IPS-18c (cell line): ENCODE results near the gene ZSWIM3.
"Not testable (repeated sequence)": the region's sequence is repeated elsewhere in the genome, so short reads cannot be mapped to it uniquely, and the experiment has no call there.

Source experiments
- H3K4me3 ChIP-seq: 2 replicates; pipeline ENCODE4 v1.7.0; 2013; ENCODE audit warnings: low read depth, mild to moderate bottlenecking, low read length, moderate library complexity; ENCODE audit not compliant: insufficient read depth
- H3K9me3 ChIP-seq: one replicate; pipeline ENCODE4 v1.6.1; 2013; ENCODE audit warnings: mild to moderate bottlenecking, low read length, moderate library complexity; ENCODE audit not compliant: control insufficient read depth, insufficient read depth

ZSWIM3 gene

DNA sequence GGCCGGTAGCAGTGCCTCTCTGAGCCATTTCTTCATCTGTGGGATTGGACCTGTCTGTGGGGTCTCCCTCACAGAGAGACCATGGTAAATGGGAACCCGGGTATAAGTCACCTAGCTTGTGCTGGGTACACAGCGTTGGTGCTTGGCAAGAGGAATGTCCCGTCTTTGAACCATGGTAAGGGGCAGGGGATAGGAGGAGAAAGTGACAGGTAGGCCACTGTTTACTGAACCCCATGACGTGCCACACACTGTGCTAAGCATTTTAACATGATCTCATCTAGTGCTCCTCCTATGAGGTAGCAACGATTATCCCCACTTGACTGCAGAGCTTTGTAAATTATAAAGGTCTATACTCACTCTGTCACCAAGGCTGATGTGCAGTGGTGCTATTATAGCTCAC, 29.7 kb upstream of the ZSWIM3 start:
- H3K4me3 ChIP-seq, result no peak overlapping the region
- no peaks in the 10 kb centered on the region for H3K9me3 ChIP-seq

DNA sequence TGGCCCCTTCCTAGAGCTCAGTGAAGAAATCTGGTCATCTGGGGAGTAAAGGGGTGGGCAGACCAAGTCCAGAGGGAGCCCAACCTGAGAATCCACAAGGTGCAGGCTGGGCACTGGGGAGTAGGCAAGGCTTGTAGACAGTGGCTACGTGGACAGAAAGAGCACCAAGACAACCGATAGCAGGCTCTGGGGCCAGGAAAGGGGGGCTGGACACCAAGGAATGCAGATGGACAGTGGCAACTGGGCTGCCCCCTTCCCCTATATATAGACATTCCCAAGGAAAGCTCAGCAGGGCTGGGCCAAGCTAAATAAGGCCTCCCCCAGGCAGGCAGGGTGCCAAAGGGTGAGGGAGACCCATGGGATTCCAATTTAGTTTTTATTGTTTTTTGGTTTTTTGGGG, 28.8 kb upstream of the ZSWIM3 start:
- H3K4me3 ChIP-seq, result no peak overlapping the region
- no peaks in the 10 kb centered on the region for H3K9me3 ChIP-seq

DNA sequence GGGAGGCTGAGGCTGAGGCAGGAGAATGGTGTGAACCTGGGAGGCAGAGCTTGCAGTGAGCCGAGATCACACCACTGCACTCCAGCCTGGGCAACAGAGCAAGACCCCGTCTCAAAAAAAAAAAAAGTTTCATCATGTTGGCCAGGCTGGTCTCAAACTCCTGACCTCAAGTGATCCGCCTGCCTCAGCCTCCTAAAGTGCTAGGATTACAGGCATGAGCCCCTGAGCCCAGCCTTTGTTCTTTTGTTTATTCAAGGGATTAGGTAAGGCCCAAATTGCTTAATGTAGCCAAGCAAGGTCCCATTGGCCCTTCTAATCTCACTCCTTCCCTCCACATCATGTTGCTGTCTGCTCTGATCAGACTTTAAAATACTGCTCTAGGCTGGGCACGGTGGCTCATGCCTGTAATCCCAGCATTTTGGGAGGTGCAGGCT, 27.7 kb upstream of the ZSWIM3 start:
- H3K9me3 ChIP-seq, H3K4me3 ChIP-seq: not testable (repeated sequence)

DNA sequence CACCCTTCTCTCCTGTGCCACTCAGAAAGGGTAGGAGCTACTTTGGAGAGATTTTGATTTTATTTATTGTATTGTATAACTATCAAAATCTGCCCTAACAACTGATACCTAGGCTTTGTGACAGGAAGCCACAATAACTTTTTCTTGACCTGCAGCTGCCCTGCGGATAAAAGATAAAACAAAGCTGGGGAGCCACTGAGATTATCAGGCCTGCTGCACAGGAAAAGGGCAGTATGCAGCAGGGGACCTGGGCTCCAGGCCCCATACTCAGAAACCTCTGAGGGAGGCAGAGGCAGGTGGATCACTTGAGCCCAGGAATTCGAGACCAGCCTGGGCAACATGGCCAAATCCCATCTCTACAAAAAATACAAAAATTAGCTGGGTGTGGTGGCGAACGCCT, 24.8 kb upstream of the ZSWIM3 start:
- Histone ChIP-seq H3K4me3 (no peak overlapping the region), H3K9me3 (no peaks in the 10 kb centered on the region)

DNA sequence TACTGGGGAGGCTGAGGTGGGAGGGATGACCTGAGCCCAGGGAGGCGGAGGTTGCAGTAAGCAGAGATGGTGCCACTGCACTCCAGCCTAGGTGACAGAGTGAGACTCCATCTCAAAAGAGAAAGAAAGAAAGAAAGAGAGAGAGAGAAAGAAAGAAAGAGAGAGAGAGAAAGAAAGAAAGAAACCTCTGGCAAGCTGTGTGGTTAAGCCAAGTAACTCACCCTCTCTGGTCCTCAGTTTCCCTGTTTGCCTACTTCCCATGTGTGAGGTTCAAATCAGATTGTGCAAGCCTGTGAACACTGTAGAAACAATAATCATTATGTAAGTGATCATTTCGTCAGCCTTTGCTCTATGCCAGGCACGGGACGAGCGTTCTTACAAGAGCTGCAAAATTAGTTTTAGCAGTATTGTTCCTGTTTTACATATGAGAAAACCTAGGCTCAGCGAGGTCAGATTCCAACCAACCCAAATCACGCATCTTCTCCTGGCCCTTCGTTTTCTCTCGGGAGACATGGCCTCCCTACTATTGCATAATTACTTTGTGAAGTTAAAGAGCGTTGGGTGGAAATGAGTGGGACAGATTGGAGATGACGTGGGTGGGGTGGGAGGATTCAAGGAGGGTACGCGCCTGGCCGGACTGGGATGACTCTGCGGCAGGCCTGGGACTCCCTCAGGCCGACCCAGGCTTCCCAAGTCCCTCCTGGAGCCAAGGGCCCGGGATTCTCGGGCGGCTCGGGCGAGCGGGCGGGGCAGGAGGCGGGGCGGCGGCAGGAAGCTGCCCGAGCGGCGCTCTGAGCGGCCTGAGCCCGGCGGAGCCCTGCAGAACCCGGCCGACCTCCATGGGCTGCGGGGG, 24.2 kb upstream of the ZSWIM3 start, which contains the start of gene SNX21:
Gene SNX21 (plus strand): TSS at position 770 of the 853 bp plus-strand sequence. CDS start 121 bp downstream, outside the sequence.
- H3K4me3 ChIP-seq, result peak within 1 kb of the TSS; percentile 81

DNA sequence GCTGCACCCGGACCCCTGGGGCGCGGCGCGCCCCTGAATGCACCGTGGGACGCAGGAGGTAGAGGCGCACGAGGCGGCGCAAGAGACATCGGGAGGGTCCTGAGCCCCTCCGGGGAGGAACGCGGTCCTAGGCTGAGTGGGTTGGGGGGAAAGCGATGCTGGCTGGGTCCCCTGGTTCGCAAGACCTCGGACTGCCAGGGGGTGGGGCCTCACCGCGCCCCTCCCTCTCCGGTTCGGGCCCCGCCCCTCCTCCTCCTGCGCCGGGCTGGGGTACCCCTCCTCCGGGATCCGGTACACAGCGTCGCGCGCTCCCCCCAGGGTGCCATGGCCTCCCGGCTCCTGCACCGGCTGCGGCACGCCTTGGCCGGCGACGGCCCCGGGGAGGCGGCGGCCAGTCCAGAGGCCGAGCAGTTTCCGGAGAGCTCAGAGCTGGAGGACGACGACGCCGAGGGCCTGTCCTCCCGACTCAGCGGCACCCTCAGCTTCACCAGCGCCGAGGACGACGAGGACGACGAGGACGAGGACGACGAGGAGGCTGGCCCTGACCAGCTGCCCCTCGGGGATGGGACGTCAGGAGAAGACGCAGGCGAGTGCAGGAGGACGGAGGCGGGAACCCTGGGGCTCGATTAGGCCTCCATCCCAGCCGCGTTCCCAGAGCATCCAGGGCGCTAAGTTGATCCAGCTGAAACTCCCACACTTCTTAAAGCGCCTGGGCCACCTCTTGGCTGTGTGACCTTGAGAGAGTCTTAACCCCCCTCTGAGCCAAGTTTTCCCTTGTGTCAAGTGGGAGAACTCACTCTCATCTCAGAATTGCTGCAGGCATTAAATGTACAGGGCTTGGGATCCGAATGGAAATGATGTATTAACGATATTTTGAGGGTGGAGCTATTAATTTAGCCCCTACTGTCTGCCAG, 23.3 kb upstream of the ZSWIM3 start:
- Histone ChIP-seq H3K9me3 (no peaks in the 10 kb centered on the region), H3K4me3 (peak overlapping the region; percentile 81)

More for the DNA sequence above, 24.2 kb upstream of the ZSWIM3 start, which contains the start of gene SNX21:
- no peaks in the 10 kb centered on the region for H3K9me3 ChIP-seq

DNA sequence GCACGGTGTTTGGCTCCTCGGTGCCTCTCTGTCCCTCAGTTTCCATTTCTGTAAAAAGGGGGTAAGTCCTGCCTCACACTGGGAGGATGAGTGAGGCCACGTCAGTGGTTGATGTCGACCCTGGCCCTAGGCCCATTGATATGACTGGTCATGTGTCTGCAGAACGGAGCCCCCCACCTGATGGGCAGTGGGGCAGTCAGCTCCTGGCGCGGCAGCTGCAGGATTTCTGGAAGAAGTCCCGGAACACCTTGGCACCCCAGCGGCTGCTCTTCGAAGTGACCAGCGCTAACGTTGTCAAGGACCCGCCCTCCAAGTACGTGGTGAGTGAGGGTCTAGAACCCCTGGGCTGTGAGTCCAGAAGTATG, 22.6 kb upstream of the ZSWIM3 start:
- peak overlapping the region; percentile 81; the same call in 1 of the 2 replicates for H3K4me3 ChIP-seq

DNA sequence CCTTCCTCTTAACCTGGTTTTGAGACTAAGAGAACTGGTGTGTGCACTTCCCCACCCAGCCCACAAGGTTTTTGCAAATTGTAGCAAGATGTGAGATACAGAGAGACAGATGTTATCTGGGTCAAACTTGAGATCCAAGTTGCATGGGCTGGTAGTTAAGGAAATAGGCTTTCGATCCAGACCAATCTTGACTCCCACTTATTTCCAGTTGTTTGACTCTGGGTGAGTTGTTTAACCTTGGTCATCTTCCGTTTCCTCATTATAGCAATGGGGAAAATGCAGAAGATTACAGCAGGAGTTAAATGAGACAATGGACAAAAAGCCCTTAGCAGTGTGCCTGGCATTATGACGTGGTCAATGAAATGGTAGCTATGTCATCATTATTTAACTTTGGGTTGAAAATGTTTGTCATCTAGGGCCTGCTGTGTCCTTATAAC, 22.1 kb upstream of the ZSWIM3 start:
- Histone ChIP-seq H3K4me3 (peak overlapping the region; percentile 6; the same call in 1 of the 2 replicates), H3K9me3 (no peaks in the 10 kb centered on the region)

More for the DNA sequence above, 22.6 kb upstream of the ZSWIM3 start:
- no peaks in the 10 kb centered on the region for H3K9me3 ChIP-seq

DNA sequence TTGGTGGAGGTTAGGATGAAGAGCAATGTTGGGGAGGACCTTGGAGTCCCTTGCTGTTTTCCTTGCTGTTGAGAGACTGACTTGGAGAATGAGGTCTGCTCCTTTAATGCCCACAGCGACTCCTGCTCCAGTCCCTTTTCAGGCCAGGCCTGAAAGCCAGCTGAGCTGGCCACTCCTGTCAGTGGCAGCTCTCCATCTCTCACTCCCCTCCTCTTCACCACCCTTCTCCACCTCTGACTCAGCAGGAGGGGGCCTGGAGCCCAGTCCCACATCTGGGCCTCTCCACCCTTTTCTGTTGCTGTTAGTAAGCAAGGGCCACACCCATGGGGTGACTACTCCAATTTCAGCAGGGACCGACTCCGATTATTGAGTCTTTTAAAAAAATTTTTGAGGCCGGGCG, 21.6 kb upstream of the ZSWIM3 start:
- no peaks in the 10 kb centered on the region for H3K9me3 ChIP-seq
- peak overlapping the region; percentile 6; the same call in 1 of the 2 replicates for H3K4me3 ChIP-seq

DNA sequence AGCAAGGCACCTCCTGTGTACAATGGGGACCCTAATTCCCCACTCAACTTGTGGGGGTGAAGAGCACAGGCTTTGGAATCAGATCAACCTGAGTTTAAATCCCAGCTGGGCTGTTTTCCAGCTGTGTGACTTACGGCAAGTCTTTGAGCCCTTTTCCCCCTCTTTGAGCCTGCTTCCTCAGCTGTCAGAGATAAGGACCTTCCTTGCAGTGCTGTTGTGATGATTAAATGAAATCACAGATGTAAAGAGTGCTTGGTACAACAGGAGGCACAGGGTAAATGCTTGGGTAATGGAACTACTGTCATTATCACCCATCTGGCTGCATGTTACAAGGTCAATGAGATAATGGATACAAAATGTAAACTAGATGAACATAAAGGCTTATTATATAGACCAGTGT, 20.6 kb upstream of the ZSWIM3 start:
- Histone ChIP-seq H3K9me3 (no peaks in the 10 kb centered on the region), H3K4me3 (no peak overlapping the region)

DNA sequence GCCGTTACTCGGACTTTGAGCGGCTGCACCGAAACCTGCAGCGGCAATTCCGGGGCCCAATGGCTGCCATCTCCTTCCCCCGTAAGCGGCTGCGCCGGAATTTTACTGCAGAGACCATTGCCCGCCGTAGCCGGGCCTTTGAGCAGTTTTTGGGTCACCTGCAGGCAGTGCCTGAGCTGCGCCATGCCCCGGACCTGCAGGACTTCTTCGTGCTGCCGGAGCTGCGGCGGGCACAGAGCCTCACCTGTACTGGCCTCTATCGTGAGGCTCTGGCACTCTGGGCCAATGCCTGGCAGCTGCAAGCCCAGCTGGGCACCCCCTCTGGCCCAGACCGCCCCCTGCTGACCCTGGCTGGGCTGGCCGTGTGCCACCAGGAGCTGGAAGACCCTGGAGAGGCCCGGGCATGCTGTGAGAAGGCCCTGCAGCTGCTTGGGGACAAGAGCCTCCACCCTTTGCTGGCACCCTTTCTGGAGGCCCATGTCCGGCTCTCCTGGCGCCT, 16.7 kb upstream of the ZSWIM3 start:
- Histone ChIP-seq H3K9me3 (no peaks in the 10 kb centered on the region), H3K4me3 (no peak overlapping the region)

DNA sequence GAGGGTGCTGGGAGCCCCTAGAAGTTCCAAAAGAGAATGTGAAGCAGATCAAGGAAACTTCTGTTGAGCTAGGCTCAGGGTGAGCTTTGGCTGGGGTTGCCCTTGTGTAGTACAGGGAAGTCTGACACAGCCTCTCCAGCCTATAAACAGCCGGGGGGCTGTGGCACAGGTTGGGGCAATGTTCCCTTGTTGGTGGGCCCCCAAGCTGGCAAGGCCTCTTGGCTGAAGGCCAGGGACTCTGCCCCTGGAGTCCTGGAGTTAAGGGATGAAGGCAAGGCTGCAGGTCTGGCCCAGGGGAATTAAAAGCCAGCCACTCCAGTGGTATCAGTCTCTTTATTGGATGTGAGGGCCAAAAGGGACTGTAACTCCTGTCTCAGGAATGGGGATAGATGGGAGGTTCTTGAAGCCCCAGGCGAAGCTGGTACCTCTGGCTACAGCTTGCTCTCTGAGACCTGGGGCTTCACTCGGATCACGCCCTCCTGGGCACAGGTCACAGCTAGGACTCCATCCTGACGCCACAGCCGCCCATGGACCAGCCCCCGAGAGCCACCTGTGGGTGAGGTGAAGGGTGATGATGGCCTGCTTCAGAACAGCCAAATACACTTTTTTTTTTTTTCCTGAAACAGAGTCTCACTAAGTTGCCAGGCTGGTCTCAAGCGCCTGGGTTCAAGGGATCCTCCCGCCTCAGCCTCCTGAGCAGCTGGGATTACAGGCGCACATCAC, 15.8 kb upstream of the ZSWIM3 start:
- Histone ChIP-seq H3K4me3 (no peak overlapping the region), H3K9me3 (no peaks in the 10 kb centered on the region)

DNA sequence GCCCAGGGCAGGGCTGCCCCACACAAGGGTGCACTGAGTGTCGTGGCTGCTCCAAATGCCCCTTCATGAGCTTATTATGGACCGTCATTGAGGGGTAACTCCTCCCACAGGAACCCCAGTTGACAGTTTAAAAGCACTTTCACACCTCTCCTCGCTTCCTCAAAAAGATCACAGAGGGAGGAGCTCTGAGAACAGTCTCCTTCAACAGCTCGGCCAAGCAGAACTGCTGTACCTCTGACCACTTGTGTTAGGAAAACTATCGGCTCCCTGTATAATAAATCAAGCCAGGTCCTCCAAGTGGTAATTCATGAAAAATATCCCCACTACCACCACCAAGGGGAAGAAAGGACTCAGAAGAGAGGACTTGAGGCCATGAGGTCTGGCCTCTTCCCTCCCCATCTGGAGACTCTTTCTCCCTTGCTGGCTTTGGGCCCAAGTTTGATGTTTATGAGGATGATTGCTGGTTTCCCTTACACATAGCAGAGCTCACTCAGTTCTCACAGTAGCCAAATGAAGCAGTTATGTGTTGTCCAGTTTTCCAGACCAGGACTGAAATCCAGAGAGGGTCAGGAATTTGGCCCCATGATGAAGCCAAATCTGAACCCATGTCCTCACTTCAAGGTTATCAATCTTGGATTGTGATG, 15.1 kb upstream of the ZSWIM3 start:
- Histone ChIP-seq H3K9me3 (no peaks in the 10 kb centered on the region), H3K4me3 (no peak overlapping the region)

DNA sequence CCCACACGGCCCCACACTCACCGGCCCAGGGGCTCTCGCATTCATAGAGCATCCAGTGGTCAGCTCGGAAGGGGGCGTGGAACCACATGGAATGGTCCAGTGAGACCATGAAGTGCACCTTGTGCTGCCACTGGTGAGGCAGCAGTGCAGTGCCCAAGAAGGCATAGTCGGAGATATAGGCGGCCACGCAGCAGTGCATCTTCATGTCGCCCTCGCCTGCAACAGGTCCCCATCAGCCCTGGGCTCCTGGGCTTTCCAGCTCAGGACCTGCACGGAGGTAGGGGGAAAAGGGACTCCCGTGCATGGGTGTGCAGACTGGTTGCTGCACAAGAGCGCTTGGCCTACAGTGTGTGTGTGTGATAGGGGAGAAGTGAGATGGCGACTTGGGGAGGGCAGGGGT, 13.9 kb upstream of the ZSWIM3 start:
- Histone ChIP-seq H3K9me3 (no peaks in the 10 kb centered on the region), H3K4me3 (no peak overlapping the region)

DNA sequence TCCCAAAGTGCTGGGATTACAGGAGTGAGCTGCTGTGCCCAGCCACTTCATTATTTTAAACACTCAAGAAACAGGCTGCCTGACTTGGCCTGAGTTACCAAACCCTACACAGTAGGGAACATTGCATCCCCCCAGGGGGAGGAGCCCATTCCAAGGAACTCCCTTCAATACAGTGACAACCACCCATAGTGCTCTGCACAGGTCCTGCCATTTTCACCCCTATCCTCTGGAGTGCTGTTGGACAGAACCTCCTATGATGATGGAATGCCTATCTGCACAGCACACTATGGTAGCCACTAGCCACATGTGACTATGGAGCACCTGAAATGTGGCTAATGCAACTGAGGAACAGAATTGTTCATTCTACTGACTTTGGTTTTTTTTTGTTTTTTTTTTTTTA, 12.0 kb upstream of the ZSWIM3 start:
- Histone ChIP-seq H3K4me3 (no peak overlapping the region), H3K9me3 (no peaks in the 10 kb centered on the region)

DNA sequence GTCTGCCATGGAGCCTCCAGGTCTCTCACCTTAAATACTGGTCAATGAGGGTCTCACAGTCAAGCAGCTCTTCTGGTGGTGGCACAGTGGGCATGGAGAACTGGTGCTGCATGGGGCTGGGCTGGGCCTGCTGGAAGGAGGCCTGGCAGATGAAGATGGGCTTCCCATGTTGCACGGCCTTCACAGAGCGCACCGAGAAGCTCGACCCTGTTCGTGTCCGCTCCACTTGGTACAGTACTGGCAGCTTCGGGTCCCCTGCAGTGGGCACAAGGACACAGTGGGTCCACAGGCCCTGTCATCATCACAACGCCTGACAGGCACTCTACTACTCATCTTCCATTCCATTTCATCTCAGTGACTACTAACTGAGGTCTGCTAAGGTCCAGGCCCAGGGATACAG, 9.0 kb upstream of the ZSWIM3 start:
- Histone ChIP-seq H3K9me3 (no peaks in the 10 kb centered on the region), H3K4me3 (no peak overlapping the region)
